IPS-20b (cell line): ENCODE measurements around the gene KRTCAP2.

Experiments
- H3K27ac ChIP-seq: one replicate; pipeline ENCODE4 v1.5.1; 2013; ENCODE audit warnings: low read length
- H3K27me3 ChIP-seq: 2 replicates; pipeline ENCODE4 v1.6.1; 2013; ENCODE audit warnings: mild to moderate bottlenecking, low read length, inconsistent platforms; ENCODE audit not compliant: insufficient read depth
- H3K36me3 ChIP-seq: 2 replicates; pipeline ENCODE4 v1.6.1; 2013; ENCODE audit warnings: low read depth, mild to moderate bottlenecking, inconsistent platforms, low read length, moderate library complexity; ENCODE audit not compliant: insufficient read depth
- H3K4me1 ChIP-seq: 2 replicates; pipeline ENCODE4 v1.6.1; 2013; ENCODE audit warnings: mild to moderate bottlenecking, control low read depth, inconsistent platforms, low read length, moderate library complexity; ENCODE audit not compliant: insufficient read depth
- H3K4me3 ChIP-seq: 2 replicates; pipeline ENCODE4 v1.5.1; 2013; ENCODE audit warnings: mild to moderate bottlenecking, low read length, inconsistent platforms
- H3K9ac ChIP-seq: 2 replicates; pipeline ENCODE4 v1.6.1; 2013; ENCODE audit warnings: low read depth, mild to moderate bottlenecking, inconsistent platforms, low read length, moderate library complexity
- H3K9me3 ChIP-seq: 2 replicates; pipeline ENCODE4 v1.6.1; 2013; ENCODE audit warnings: mild to moderate bottlenecking, low read depth, low read length, inconsistent platforms; ENCODE audit not compliant: insufficient read depth

Gene KRTCAP2

DNA sequence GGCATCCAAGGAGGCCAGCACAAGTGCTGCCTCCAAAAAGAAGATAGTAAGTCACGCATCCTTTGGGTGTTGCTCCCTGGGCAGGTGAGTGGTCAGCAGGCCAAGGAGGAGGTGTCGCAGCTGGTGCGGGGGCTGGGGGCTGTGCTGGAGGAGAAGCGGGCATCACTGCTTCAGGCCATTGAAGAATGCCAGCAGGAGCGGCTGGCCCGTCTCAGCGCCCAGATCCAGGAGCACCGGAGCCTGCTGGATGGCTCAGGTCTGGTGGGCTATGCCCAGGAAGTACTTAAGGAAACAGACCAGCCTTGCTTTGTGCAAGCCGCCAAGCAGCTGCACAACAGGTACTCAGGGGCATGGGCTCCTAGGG lies 4.8 kb upstream of the KRTCAP2 start:
- peaks cover 42% of the 10 kb centered on the region for H3K36me3 ChIP-seq
- H3K27me3 ChIP-seq = no peaks in the 10 kb centered on the region
- H3K9ac ChIP-seq = no peak overlapping the region
- H3K4me1 ChIP-seq = peaks cover 7% of the 10 kb centered on the region; the same call in 1 of the 2 replicates
- no peaks in the 10 kb centered on the region for H3K9me3 ChIP-seq
- no peak overlapping the region for H3K27ac ChIP-seq
- H3K4me3 ChIP-seq = no peak overlapping the region

DNA sequence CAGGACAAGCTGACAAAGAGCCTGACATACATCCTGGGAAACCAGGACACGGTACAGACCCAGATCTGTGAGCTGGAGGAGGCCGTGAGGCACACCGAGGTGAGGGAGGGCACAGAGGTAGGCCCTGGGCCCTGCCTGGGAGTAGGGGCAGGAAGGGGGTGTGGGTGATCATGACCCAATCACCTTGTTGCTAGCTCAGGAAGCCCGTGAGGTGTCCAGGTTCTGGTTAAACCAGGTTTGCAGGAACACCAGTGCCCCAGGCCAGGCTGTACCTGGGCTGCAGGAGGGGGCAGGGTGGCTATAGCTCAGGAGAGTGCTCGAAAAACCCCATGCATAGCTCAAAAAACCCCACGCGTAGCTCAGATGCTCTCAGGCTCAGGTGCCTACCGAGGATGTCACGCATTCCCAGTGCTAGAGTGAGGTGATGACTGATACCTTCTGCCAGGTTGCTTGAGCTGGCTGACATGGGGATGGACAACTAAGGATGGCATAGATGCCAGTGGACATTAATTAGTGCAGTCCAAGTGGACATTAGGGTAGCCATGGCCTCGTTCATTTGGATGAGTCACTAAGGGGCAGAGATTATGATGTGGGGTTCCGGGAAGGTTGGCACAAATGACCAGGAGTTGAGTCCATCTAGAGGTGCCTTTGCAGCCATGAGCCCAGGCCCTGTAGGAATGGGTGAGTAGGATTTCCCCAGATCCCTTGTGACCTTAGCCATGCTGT lies 4.3 kb upstream of the KRTCAP2 start:
- Histone ChIP-seq H3K27me3 (no peaks in the 10 kb centered on the region), H3K9me3 (no peaks in the 10 kb centered on the region), H3K4me1 (peaks cover 7% of the 10 kb centered on the region; the same call in 1 of the 2 replicates), H3K9ac (no peak overlapping the region), H3K36me3 (peaks cover 39% of the 10 kb centered on the region), H3K27ac (no peak overlapping the region), H3K4me3 (no peak overlapping the region)

DNA sequence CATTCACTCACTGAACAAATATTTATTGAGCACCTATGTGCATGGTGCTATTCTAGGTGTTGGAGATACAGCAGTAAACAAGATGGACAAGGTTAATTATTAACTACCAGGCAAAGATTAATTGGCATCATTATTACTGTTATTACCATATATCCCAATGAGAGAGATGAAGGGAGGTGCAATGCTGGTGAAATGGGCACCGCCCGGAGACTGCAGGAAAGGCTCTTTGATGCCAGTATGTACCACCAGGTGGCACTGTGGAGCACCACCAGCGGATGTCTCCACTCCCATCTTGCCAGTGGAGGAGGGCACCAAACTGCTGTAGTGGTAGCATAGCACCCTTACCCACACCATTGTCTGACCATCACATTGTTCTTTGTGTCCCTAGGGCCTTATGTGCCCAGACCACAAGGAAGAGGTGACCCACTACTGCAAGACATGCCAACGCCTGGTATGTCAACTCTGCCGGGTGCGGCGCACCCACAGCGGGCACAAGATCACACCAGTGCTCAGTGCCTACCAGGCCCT lies 3.5 kb upstream of the KRTCAP2 start:
- H3K36me3 ChIP-seq = peaks cover 34% of the 10 kb centered on the region
- H3K4me1 ChIP-seq = peaks cover 7% of the 10 kb centered on the region; the same call in 1 of the 2 replicates
- no peak overlapping the region for H3K27ac ChIP-seq
- H3K9ac ChIP-seq = no peak overlapping the region
- H3K27me3 ChIP-seq = no peaks in the 10 kb centered on the region
- no peaks in the 10 kb centered on the region for H3K9me3 ChIP-seq
- H3K4me3 ChIP-seq = no peak overlapping the region

DNA sequence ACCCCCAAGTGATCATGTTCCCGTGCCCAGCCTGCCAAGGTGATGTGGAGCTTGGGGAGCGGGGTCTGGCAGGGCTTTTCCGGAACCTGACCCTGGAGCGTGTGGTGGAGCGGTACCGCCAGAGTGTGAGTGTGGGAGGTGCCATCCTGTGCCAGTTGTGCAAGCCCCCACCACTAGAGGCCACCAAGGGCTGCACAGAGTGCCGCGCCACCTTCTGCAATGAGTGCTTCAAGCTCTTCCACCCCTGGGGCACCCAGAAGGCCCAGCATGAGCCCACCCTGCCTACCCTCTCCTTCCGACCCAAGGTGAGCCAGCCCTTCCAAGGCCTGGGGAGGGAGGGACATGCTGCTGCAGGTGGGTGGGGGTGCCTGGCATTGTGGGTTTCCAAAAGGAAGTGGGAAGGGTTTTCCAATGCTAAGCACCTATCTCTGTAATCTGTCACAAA lies 2.8 kb upstream of the KRTCAP2 start:
- Histone ChIP-seq H3K9me3 (no peaks in the 10 kb centered on the region), H3K9ac (no peak overlapping the region), H3K4me3 (no peak overlapping the region; the same call in 1 of the 2 replicates), H3K4me1 (peaks cover 7% of the 10 kb centered on the region; the same call in 1 of the 2 replicates), H3K27ac (no peak overlapping the region), H3K36me3 (peaks cover 32% of the 10 kb centered on the region), H3K27me3 (no peaks in the 10 kb centered on the region)

DNA sequence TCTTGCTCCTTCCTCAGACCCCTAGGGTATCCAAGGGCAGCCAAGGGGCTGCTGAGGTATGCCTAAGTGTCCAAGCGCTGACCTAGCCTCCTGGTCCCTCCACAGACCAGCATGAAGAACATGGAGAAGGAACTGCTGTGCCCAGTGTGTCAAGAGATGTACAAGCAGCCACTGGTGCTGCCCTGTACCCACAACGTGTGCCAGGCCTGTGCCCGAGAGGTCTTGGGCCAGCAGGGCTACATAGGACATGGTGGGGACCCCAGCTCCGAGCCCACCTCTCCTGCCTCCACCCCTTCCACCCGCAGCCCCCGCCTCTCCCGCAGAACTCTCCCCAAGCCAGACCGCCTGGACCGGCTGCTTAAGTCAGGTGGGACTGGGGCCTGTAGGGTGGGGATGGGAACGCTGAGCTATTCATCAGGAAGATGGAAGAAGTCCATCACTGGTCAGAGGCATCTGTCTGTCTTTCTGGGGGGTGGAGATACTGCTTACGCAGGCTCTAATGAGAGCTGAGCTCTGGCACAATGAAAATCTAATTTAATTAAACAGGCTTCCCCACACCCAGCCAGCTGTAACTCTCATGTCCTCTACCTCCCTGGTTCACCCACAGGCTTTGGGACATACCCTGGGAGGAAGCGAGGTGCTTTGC lies 2.3 kb upstream of the KRTCAP2 start:
- Histone ChIP-seq H3K9me3 (no peaks in the 10 kb centered on the region), H3K9ac (peak overlapping the region; percentile 96; the same call in 1 of the 2 replicates), H3K36me3 (peaks cover 34% of the 10 kb centered on the region), H3K4me3 (peak overlapping the region; percentile 87), H3K4me1 (peaks cover 7% of the 10 kb centered on the region; the same call in 1 of the 2 replicates), H3K27ac (no peak overlapping the region), H3K27me3 (no peaks in the 10 kb centered on the region)

DNA sequence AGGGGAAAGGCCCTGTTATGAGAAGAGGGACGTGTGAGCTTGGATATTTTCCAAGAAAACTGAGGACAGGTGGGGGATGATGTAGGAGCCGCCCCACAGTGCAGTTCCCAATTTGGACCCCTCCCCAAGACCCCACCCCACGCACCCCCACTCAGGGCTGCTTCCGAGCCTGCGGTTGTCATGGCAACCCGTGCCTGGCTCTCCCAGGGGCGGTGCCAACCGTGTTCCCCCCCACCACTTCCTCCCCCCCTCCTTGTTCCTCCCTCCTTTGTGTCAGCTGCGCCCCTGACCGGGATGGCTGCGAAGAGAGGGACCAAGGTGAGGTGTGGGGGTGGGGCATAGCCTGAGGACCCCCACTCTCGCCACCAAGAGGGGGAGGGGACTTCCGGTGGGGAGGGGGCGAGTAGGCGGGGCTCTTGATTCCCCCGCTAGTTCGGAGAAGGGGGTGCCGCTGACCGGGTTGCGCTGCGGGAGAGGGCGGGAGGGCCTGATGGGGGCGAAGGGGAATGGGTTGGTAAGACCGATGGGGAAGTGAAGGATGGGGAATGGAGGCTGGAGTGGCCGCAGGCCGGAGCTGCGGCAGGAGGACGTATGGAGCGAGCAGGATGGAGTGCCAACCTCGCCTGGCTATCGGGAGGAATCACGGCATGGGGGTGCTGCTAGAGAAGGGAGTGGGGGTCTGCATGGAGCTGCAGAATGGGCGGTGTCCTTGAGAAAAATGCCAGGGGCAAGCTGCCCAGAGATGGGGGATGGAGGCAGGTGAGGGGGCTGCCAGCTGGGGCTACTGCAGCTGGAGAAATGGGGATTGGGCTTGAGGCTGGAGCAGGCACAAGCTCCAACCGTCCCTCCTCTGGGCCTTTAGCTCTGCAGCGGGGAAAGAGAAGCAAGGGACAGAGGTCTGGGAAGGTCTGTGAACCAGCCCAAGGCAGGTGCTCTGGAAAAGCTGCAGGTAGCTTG lies 1.5 kb upstream of the KRTCAP2 start:
- peak overlapping the region; percentile 87 for H3K4me3 ChIP-seq
- H3K27me3 ChIP-seq = no peaks in the 10 kb centered on the region
- H3K27ac ChIP-seq = peak overlapping the region; percentile 52
- H3K9ac ChIP-seq = peak overlapping the region; percentile 96; the same call in 1 of the 2 replicates
- no peaks in the 10 kb centered on the region for H3K9me3 ChIP-seq
- peaks cover 7% of the 10 kb centered on the region; the same call in 1 of the 2 replicates for H3K4me1 ChIP-seq
- peaks cover 35% of the 10 kb centered on the region for H3K36me3 ChIP-seq

DNA sequence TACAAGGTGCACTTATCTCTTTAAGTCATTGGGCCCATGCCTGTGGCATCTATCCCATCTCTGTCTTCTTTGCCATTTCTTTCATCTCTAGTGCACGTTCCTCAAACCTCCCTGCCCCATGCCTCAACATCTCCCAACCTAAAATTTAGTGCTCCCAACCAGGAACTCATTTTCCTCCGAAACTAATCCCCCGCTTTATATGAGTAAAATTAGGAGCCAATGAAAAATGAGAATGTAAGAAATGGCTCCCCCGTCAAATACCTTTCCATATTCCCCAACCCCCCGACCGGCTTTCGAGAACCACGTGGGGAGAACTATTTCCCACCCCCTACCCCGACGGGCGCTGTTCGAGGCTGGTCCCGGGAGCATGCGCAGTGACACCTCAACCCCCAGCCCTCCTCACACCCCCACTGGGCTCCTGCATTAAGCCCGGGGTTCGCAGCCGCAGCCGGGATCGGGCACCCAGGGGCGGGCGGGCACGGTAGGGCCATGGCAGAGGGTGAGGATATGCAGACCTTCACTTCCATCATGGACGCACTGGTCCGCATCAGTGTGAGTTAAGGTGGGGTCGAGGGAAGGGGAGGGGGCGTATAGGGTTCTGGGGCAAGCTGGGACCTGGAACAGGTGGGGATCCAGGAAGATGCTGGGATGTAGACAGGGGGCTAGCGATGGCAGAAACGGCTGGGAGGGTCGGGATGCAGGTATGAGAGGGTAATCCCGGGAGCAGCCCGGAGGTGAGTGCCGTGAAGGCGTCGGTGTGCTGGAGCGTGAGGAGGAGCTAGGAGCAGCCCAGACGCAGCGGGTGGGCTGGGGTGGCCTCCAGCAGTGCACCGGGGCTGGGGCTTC lies 597 bp upstream of the KRTCAP2 start, which contains the start of gene TRIM46:
TRIM46 (plus strand) TSS at position 372 of the 846 bp plus-strand sequence; CDS start at position 490, 118 bp downstream.
- H3K27ac ChIP-seq = peak within 1 kb of the TSS; percentile 91
- H3K27me3 ChIP-seq = no peaks in the 10 kb centered on the region
- no peaks in the 10 kb centered on the region for H3K9me3 ChIP-seq
- H3K9ac ChIP-seq = peak within 1 kb of the TSS; percentile 96
- H3K4me3 ChIP-seq = peak within 1 kb of the TSS; percentile 87
- peaks cover 7% of the 10 kb centered on the region; the same call in 1 of the 2 replicates for H3K4me1 ChIP-seq
- H3K36me3 ChIP-seq = peaks cover 33% of the 10 kb centered on the region

DNA sequence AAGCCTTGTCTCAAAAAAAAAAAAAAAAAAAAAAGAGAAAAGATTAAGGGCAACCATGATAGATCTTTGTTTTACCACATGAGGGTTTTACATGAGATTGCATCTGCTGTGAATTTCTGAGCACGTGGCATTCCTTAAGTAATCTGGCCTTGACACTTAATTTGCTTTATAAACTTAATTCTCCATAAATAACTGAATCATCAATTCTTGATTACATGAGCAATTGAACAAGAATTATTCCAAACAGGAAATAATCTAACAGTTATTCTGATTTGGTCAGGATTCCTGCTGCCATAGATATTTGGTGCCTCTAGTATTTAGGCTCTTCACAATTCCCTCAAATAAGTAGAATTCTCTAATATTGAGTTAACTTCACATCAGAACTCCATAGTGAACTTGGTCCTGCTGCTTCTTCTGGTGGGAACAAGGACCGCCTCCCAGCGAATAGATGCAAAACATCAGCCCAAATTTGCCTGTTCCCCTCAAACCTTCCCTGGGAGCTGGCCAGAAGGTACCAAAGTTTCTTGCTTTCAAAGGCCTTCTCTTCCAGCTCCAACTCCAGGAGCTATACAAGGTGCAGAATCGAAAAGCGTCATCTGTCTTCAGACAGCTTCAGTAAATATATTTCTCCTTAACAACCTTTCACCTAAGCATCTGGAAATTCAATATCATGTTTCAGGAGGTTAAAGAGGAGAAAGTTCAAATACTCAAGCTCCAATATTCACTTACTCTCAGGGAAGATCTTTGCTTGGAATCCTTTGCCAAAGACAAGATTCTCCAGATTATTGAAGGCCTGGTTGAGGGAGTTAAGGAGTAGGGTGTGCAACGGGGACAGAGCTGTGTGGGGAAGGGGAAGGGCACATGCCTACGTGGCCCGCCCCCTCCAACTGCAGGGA lies 1.0 kb downstream of the KRTCAP2 start:
- H3K4me3 ChIP-seq = peak overlapping the region; percentile 87

DNA sequence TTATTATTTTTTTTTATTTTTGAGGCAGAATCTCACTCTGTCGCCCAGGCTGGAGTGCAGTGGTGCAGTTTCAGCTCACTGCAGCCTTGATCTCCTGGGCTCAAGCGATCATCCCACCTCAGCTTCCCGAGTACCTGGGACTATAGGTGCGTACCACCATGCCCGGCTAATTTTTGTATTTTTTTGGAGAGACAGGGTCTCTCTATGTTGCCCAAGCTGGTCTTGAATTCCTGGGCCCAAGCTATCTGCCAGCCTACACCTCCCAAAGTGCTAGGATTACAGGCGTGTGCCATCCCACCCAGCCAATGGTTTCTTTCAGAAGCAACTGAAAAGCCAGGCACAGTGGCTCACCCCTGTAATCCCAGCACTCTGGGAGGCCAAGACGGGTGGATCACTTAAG lies 2.3 kb downstream of the KRTCAP2 start:
- Histone ChIP-seq H3K36me3 (peaks cover 15% of the 10 kb centered on the region), H3K4me3 (no peak overlapping the region), H3K9ac (no peak overlapping the region), H3K9me3 (no peaks in the 10 kb centered on the region), H3K4me1 (peaks cover 12% of the 10 kb centered on the region; the same call in 1 of the 2 replicates), H3K27me3 (no peaks in the 10 kb centered on the region), H3K27ac (no peak overlapping the region)

More for the DNA sequence above, 1.0 kb downstream of the KRTCAP2 start:
- peak overlapping the region; percentile 91 for H3K27ac ChIP-seq
- no peaks in the 10 kb centered on the region for H3K9me3 ChIP-seq
- peak overlapping the region; percentile 96; the same call in 1 of the 2 replicates for H3K9ac ChIP-seq
- no peaks in the 10 kb centered on the region for H3K27me3 ChIP-seq
- peaks cover 19% of the 10 kb centered on the region for H3K36me3 ChIP-seq
- peaks cover 8% of the 10 kb centered on the region; the same call in 1 of the 2 replicates for H3K4me1 ChIP-seq
